Measurements from ENCODE around the gene DNAH3.
"Not testable (repeated sequence)": the region's sequence is repeated elsewhere in the genome, so short reads cannot be mapped to it uniquely, and the experiment has no call there.

Gene DNAH3

GRCh38 chr16:21150375-21151001, at the start of gene DNAH3:
Gene DNAH3, minus strand, starts transcription at chr16:21150846. Its CDS starts 527 bp downstream, at chr16:21150319.
- no peak for DNase-seq

GRCh38 chr16:21199607-21200218, 49.1 kb upstream of the DNAH3 start:
- DNase-seq = no peak

GRCh38 chr16:21197621-21198020, 47.0 kb upstream of the DNAH3 start:
- no peak for DNase-seq

- no peak for DNase-seq
Observed at GRCh38 chr16:21197112-21197511, 46.5 kb upstream of the DNAH3 start.

- not testable (repeated sequence) for DNase-seq
Observed at GRCh38 chr16:21195330-21195729, 44.7 kb upstream of the DNAH3 start.

- no peak for DNase-seq
Observed at GRCh38 chr16:21194771-21195301, 44.2 kb upstream of the DNAH3 start.

- DNase-seq = no peak
Observed at GRCh38 chr16:21192991-21193390, 42.3 kb upstream of the DNAH3 start.

GRCh38 chr16:21190599-21190998, 40.0 kb upstream of the DNAH3 start:
- no peak for DNase-seq

GRCh38 chr16:21190013-21190412, 39.4 kb upstream of the DNAH3 start:
- DNase-seq = no peak

- DNase-seq = no peak
Observed at GRCh38 chr16:21189311-21189710, 38.7 kb upstream of the DNAH3 start.

GRCh38 chr16:21186326-21186691, 35.7 kb upstream of the DNAH3 start:
- DNase-seq = no peak

- no peak for DNase-seq
Observed at GRCh38 chr16:21185659-21186325, 35.1 kb upstream of the DNAH3 start.

- DNase-seq = no peak
Observed at GRCh38 chr16:21184834-21185233, 34.2 kb upstream of the DNAH3 start.

- DNase-seq = no peak
Observed at GRCh38 chr16:21183995-21184394, 33.3 kb upstream of the DNAH3 start.

GRCh38 chr16:21179983-21180365, 29.3 kb upstream of the DNAH3 start:
- DNase-seq = no peak

- DNase-seq = no peak
Observed at GRCh38 chr16:21179126-21179982, 28.7 kb upstream of the DNAH3 start.

- no peak for DNase-seq
Observed at GRCh38 chr16:21175397-21175796, 24.8 kb upstream of the DNAH3 start.

- no peak for DNase-seq
Observed at GRCh38 chr16:21172650-21173049, 22.0 kb upstream of the DNAH3 start.

- not testable (repeated sequence) for DNase-seq
Observed at GRCh38 chr16:21170116-21170515, 19.5 kb upstream of the DNAH3 start.

GRCh38 chr16:21169249-21169981, 18.8 kb upstream of the DNAH3 start:
- no peak for DNase-seq

- DNase-seq = no peak
Observed at GRCh38 chr16:21167929-21168602, 17.4 kb upstream of the DNAH3 start.

GRCh38 chr16:21167360-21167759, 16.7 kb upstream of the DNAH3 start:
- no peak for DNase-seq

All from activated CD4-positive, CD25-positive, alpha-beta regulatory T cell (primary cell).